NOMO-1 treated with DMSO at 0.1 percent for 48 hours (cell line): Measurements from ENCODE around the gene LIMA1.
"Not testable (repeated sequence)": the region's sequence is repeated elsewhere in the genome, so short reads cannot be mapped to it uniquely, and the experiment has no call there.

Experiments
- DNase-seq: peaks from one replicate; lab custom pipeline; 2025; ENCODE audit not compliant: unreplicated experiment; lab: John Stamatoyannopoulos, UW

LIMA1 gene

GRCh38 chr12:50148011-50148410 is 135.3 kb downstream of the LIMA1 start:
- not testable (repeated sequence) for DNase-seq

- DNase-seq: no peak
Measured at GRCh38 chr12:50147281-50147680, 136.0 kb downstream of the LIMA1 start.

GRCh38 chr12:50145439-50145838 is 137.9 kb downstream of the LIMA1 start:
- no peak for DNase-seq

GRCh38 chr12:50142993-50143392 is 140.3 kb downstream of the LIMA1 start:
- DNase-seq: no peak

GRCh38 chr12:50132505-50133135 is 150.7 kb downstream of the LIMA1 start:
- DNase-seq: peak; percentile 2

- no peak for DNase-seq
Measured at GRCh38 chr12:50129290-50129689, 154.0 kb downstream of the LIMA1 start.

GRCh38 chr12:50127546-50127945 is 155.8 kb downstream of the LIMA1 start:
- DNase-seq: no peak
